Activated T-helper 1 cell treated with Interleukin-2 at 50 U/mL for 16 hours (primary cell): ENCODE measurements around the gene ZNF280A.
"Not testable (repeated sequence)": the region's sequence is repeated elsewhere in the genome, so short reads cannot be mapped to it uniquely, and the experiment has no call there.

ENCODE experiments used
- DNase-seq: peaks from one replicate; pipeline ENCODE4 v3.0.0-alpha.2; 2020; ENCODE audit warnings: low read depth

ZNF280A gene

GRCh38 chr22:22468794-22469469 lies 51.1 kb downstream of the ZNF280A start:
- DNase-seq: not testable (repeated sequence)

DNA sequence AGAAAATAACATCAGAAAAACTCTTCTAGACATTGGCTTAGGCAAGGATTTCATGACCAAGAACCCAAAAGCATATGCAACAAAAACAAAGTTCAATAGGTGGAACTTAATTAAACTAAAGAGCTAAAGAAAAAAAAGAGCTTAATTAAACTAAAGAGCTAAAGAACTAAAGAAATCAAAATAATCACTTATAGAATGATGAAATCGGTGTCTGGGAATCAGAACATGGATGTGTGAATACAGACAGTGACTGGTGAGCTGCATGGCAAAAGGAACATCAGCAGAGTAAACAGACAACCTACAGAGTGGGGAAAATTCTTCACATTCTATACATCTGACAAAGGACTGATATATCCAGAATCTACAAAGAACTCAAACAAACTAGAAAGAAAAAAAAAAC lies 53.0 kb downstream of the ZNF280A start:
- no peak for DNase-seq

GRCh38 chr22:22465782-22466181 lies 54.3 kb downstream of the ZNF280A start:
- no peak for DNase-seq

DNA sequence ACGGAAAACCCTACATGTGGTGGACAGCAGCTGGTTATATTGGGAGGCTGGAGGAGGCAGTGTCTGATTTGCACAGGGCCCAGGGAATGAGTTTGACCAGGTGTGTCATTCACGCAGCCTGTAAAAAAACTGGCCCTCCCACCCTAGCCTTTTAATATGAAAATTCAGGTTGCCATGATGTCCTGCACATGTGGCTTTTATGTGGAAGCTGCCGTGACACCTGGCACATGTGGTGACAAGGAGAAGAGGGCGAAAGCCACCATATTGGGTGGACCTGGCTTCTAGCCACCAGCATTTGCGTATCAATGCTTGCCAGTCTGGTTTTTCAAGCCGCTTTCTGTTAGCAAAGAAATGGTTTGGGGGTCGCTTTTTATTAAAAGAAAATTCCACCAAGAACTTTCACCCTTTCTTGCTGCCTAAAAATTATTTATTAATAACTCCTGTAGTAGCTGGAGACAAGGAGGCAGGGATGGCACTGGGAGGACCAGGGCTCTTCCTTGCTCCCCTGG lies 54.9 kb downstream of the ZNF280A start:
- DNase-seq: no peak

- DNase-seq: no peak
These were observed 55.5 kb downstream of the ZNF280A start for GRCh38 chr22:22464541-22465054.

DNA sequence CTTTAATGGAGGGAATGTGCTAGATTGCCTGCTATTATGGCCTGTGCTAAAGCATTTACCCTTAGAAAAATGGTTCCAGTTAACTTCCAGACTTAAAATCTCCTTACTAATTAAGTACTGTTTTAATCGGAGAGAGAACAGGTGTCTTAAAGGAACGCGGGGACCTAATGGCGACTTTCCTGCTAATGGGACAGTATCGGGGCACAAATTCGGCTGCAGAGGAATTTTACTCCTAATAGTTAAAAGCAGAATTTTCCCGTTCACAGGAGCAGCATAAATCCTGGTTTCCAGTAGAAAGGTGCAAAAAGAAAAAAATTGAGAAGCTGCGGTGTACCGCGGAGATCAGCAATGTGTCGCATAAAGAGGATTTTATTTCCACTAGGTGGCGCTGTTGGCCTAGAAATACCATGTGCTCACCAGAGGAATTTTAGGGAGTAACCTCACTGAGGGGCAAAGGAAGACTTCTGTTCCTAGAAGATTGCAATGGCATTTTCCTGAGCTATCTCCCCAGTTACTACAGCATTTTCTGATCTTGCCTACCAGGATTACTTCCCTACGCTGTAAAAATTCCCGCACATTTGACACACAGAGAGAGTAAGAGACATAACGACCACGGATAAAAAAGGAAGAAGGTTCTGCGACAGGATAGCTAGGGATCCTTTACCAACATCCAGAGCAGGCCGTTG lies 56.1 kb downstream of the ZNF280A start:
- no peak for DNase-seq
